ENCODE measurements around the gene GRID2.
A peak's percentile ranks its signal among the peaks of the same experiment; 100 is the strongest.

GRID2 gene

GRCh38 chr4:93633721-93634120 lies 1330.0 kb downstream of the GRID2 start:
- Histone ChIP-seq H3K4ac (ENCODE audit: low read length) (no peak overlapping the region), H2BK12ac (ENCODE audit: low read length) (no peak overlapping the region), H3K27ac (replicated peaks; ENCODE audit: low read length) (no peak overlapping the region), H3K36me3 (replicated peaks in 1 of 2; ENCODE audit: control insufficient read depth in 2 of 2, insufficient read depth in 2 of 2, low read length in 2 of 2) (no peaks in the 10 kb centered on the region), H2AK5ac (ENCODE audit: low read depth, low read length) (no peak overlapping the region), H4K91ac (ENCODE audit: low read depth, low read length, poor library complexity) (no peak overlapping the region), H3K9me3 (replicated peaks in 1 of 2; ENCODE audit: control insufficient read depth in 2 of 2, insufficient read depth in 1 of 2, low read depth in 1 of 2, low read length in 2 of 2) (no peaks in the 10 kb centered on the region), H4K8ac (ENCODE audit: low read depth, low read length) (no peak overlapping the region), H3K4me3 (ENCODE audit: low read length in 2 of 2) (no peak overlapping the region), H3K4me2 (ENCODE audit: insufficient read depth, low read length, poor library complexity, severe bottlenecking) (no peak overlapping the region), H3K9ac (ENCODE audit: low read depth, low read length, poor library complexity) (no peak overlapping the region), H2BK15ac (ENCODE audit: low read length) (no peak overlapping the region), H3K79me1 (ENCODE audit: low read depth, low read length) (no peaks in the 10 kb centered on the region), H3K4me1 (ENCODE audit: control insufficient read depth in 2 of 2, insufficient read depth in 1 of 2, low read depth in 1 of 2, low read length in 2 of 2) (peaks cover 0 to 1% of the 10 kb centered on the region in 2 donors), H3K23ac (ENCODE audit: low read depth, low read length, poor library complexity) (no peak overlapping the region), H3K14ac (ENCODE audit: low read length) (no peak overlapping the region), H3K18ac (ENCODE audit: low read length) (no peak overlapping the region), H2BK5ac (ENCODE audit: low read length) (no peak overlapping the region), H2BK120ac (ENCODE audit: low read depth, low read length) (no peak overlapping the region), H3K27me3 (ENCODE audit: control insufficient read depth in 3 of 3, insufficient read depth in 3 of 3, low read depth in 1 of 3, low read length in 3 of 3) (no peaks in the 10 kb centered on the region), H2AFZ (ENCODE audit: low read length) (no peak overlapping the region)
- DNase-seq (ENCODE audit: low spot score): peak; percentile 40

GRCh38 chr4:93635943-93636342 lies 1332.2 kb downstream of the GRID2 start:
- Histone ChIP-seq H3K79me1 (ENCODE audit: low read depth, low read length) (no peaks in the 10 kb centered on the region), H2AFZ (ENCODE audit: low read length) (no peak overlapping the region), H3K18ac (ENCODE audit: low read length) (no peak overlapping the region), H3K23ac (ENCODE audit: low read depth, low read length, poor library complexity) (no peak overlapping the region), H3K27ac (replicated peaks; ENCODE audit: low read length) (no peak overlapping the region), H2AK5ac (ENCODE audit: low read depth, low read length) (no peak overlapping the region), H3K4ac (ENCODE audit: low read length) (no peak overlapping the region), H2BK15ac (ENCODE audit: low read length) (no peak overlapping the region), H3K4me2 (ENCODE audit: insufficient read depth, low read length, poor library complexity, severe bottlenecking) (no peak overlapping the region), H4K91ac (ENCODE audit: low read depth, low read length, poor library complexity) (no peak overlapping the region), H4K8ac (ENCODE audit: low read depth, low read length) (no peak overlapping the region), H3K4me1 (ENCODE audit: control insufficient read depth in 2 of 2, insufficient read depth in 1 of 2, low read depth in 1 of 2, low read length in 2 of 2) (peaks cover 0 to 1% of the 10 kb centered on the region in 2 donors), H3K36me3 (replicated peaks in 1 of 2; ENCODE audit: control insufficient read depth in 2 of 2, insufficient read depth in 2 of 2, low read length in 2 of 2) (no peaks in the 10 kb centered on the region), H3K4me3 (ENCODE audit: low read length in 2 of 2) (no peak overlapping the region), H2BK5ac (ENCODE audit: low read length) (no peak overlapping the region), H3K14ac (ENCODE audit: low read length) (no peak overlapping the region), H2BK120ac (ENCODE audit: low read depth, low read length) (no peak overlapping the region), H3K9ac (ENCODE audit: low read depth, low read length, poor library complexity) (no peak overlapping the region), H3K9me3 (replicated peaks in 1 of 2; ENCODE audit: control insufficient read depth in 2 of 2, insufficient read depth in 1 of 2, low read depth in 1 of 2, low read length in 2 of 2) (no peaks in the 10 kb centered on the region), H2BK12ac (ENCODE audit: low read length) (no peak overlapping the region), H3K27me3 (ENCODE audit: control insufficient read depth in 3 of 3, insufficient read depth in 3 of 3, low read depth in 1 of 3, low read length in 3 of 3) (no peaks in the 10 kb centered on the region)
- DNase-seq (ENCODE audit: low spot score): no peak

GRCh38 chr4:93645120-93645519 lies 1341.4 kb downstream of the GRID2 start:
- Histone ChIP-seq H3K4me1 (ENCODE audit: control insufficient read depth in 2 of 2, insufficient read depth in 1 of 2, low read depth in 1 of 2, low read length in 2 of 2) (no peaks in the 10 kb centered on the region), H4K91ac (ENCODE audit: low read depth, low read length, poor library complexity) (no peak overlapping the region), H3K9ac (ENCODE audit: low read depth, low read length, poor library complexity) (no peak overlapping the region), H3K27me3 (ENCODE audit: control insufficient read depth in 3 of 3, insufficient read depth in 3 of 3, low read depth in 1 of 3, low read length in 3 of 3) (no peaks in the 10 kb centered on the region), H3K4me2 (ENCODE audit: insufficient read depth, low read length, poor library complexity, severe bottlenecking) (no peak overlapping the region), H3K79me1 (ENCODE audit: low read depth, low read length) (no peaks in the 10 kb centered on the region), H2BK120ac (ENCODE audit: low read depth, low read length) (no peak overlapping the region), H2BK12ac (ENCODE audit: low read length) (no peak overlapping the region), H3K4me3 (ENCODE audit: low read length in 2 of 2) (no peak overlapping the region), H3K4ac (ENCODE audit: low read length) (no peak overlapping the region), H2BK15ac (ENCODE audit: low read length) (no peak overlapping the region), H3K14ac (ENCODE audit: low read length) (no peak overlapping the region), H3K27ac (replicated peaks; ENCODE audit: low read length) (no peak overlapping the region), H3K23ac (ENCODE audit: low read depth, low read length, poor library complexity) (no peak overlapping the region), H3K18ac (ENCODE audit: low read length) (no peak overlapping the region), H2AFZ (ENCODE audit: low read length) (no peak overlapping the region), H2BK5ac (ENCODE audit: low read length) (no peak overlapping the region), H3K9me3 (replicated peaks in 1 of 2; ENCODE audit: control insufficient read depth in 2 of 2, insufficient read depth in 1 of 2, low read depth in 1 of 2, low read length in 2 of 2) (no peaks in the 10 kb centered on the region), H3K36me3 (replicated peaks in 1 of 2; ENCODE audit: control insufficient read depth in 2 of 2, insufficient read depth in 2 of 2, low read length in 2 of 2) (no peaks in the 10 kb centered on the region), H2AK5ac (ENCODE audit: low read depth, low read length) (no peak overlapping the region), H4K8ac (ENCODE audit: low read depth, low read length) (no peak overlapping the region)
- no peak for DNase-seq (ENCODE audit: low spot score)
- no CpG with 5 or more reads among the region's 3 CpGs for WGBS, 2 donors (ENCODE audit: extremely low coverage in 2 of 2, insufficient read length in 2 of 2, insufficient replicate concordance in 1 of 2)

- Histone ChIP-seq H4K91ac (ENCODE audit: low read depth, low read length, poor library complexity) (no peak overlapping the region), H2AFZ (ENCODE audit: low read length) (no peak overlapping the region), H2BK5ac (ENCODE audit: low read length) (no peak overlapping the region), H4K8ac (ENCODE audit: low read depth, low read length) (no peak overlapping the region), H3K36me3 (replicated peaks in 1 of 2; ENCODE audit: control insufficient read depth in 2 of 2, insufficient read depth in 2 of 2, low read length in 2 of 2) (no peaks in the 10 kb centered on the region), H3K79me1 (ENCODE audit: low read depth, low read length) (no peaks in the 10 kb centered on the region), H2AK5ac (ENCODE audit: low read depth, low read length) (no peak overlapping the region), H3K27me3 (ENCODE audit: control insufficient read depth in 3 of 3, insufficient read depth in 3 of 3, low read depth in 1 of 3, low read length in 3 of 3) (no peaks in the 10 kb centered on the region), H3K23ac (ENCODE audit: low read depth, low read length, poor library complexity) (no peak overlapping the region), H3K4me3 (ENCODE audit: low read length in 2 of 2) (no peak overlapping the region), H3K9ac (ENCODE audit: low read depth, low read length, poor library complexity) (no peak overlapping the region), H3K4me2 (ENCODE audit: insufficient read depth, low read length, poor library complexity, severe bottlenecking) (no peak overlapping the region), H3K9me3 (replicated peaks in 1 of 2; ENCODE audit: control insufficient read depth in 2 of 2, insufficient read depth in 1 of 2, low read depth in 1 of 2, low read length in 2 of 2) (no peaks in the 10 kb centered on the region), H3K4ac (ENCODE audit: low read length) (no peak overlapping the region), H3K18ac (ENCODE audit: low read length) (no peak overlapping the region), H3K27ac (replicated peaks; ENCODE audit: low read length) (no peak overlapping the region), H2BK120ac (ENCODE audit: low read depth, low read length) (no peak overlapping the region), H3K4me1 (ENCODE audit: control insufficient read depth in 2 of 2, insufficient read depth in 1 of 2, low read depth in 1 of 2, low read length in 2 of 2) (no peaks in the 10 kb centered on the region), H2BK15ac (ENCODE audit: low read length) (no peak overlapping the region), H3K14ac (ENCODE audit: low read length) (no peak overlapping the region), H2BK12ac (ENCODE audit: low read length) (no peak overlapping the region)
- no peak for DNase-seq (ENCODE audit: low spot score)
Measured at GRCh38 chr4:93646233-93646930, 1342.6 kb downstream of the GRID2 start.

All from neuronal stem cell (in vitro differentiated cells).